Endothelial cell of umbilical vein (primary cell): ENCODE measurements around the gene ACTL10. TPM values are rescaled to one million over a fixed set of nuclear protein-coding genes. Genes with fewer than 3 reads are reported as not detected.
"Not testable (repeated sequence)": the region's sequence is repeated elsewhere in the genome, so short reads cannot be mapped to it uniquely, and the experiment has no call there.

Source experiments
- BruUV-seq: library from RNA; stranded (reverse); fragments of 400-500 nt; replicated peaks from 2 replicates; lab custom pipeline; 2021; lab: Mats Ljungman, UMichigan
- CTCF ChIA-PET: fragments of 300-600, 350-600 bp; sonication (Branson Sonifier 250); formaldehyde crosslinking; loops from one replicate; lab custom pipeline; 2021; ENCODE audit warnings: antibody characterized with exemption, inconsistent platforms; lab: Charles Lee
- POLR2A ChIA-PET: fragments of 300-600, 350-600 bp; sonication (Branson Sonifier 250); formaldehyde crosslinking; loops from one replicate; lab custom pipeline; 2021; ENCODE audit warnings: antibody characterized with exemption, inconsistent platforms; lab: Charles Lee
- DNase-seq: peaks from one replicate; pipeline ENCODE4 v3.0.0-alpha.2; 2011; ENCODE audit warnings: low read depth, low spot score
- FAIRE-seq: peaks from 2 replicates; lab custom pipeline; 2011; peaks lifted over from hg19 to GRCh38; lab: Jason Lieb, UNC
- H2AFZ ChIP-seq: 2 replicates; pipeline ENCODE4 v1.6.0; 2012; ENCODE audit warnings: low read depth, low read length, control low read depth, inconsistent platforms
- H3K27ac ChIP-seq: 2 replicates; pipeline ENCODE4 v1.5.1; 2011; ENCODE audit warnings: low read depth, mild to moderate bottlenecking, control low read depth, low read length, moderate library complexity; ENCODE audit not compliant: insufficient read depth
- H3K27me3 ChIP-seq, 2 experiments: 2 replicates each; pipeline versions ENCODE4 v1.6.0 to v1.6.1; 2011; ENCODE audit warnings: low read length in 2 of 2, mixed read lengths in 1 of 2; ENCODE audit not compliant: control insufficient read depth in 2 of 2, insufficient read depth in 2 of 2
- H3K36me3 ChIP-seq, 2 experiments: 2 replicates in 1 of 2; 3 replicates in 1 of 2; pipeline ENCODE4 v1.5.1; 2011; ENCODE audit warnings: low read length in 2 of 2, mild to moderate bottlenecking in 1 of 2, moderate library complexity in 1 of 2; ENCODE audit not compliant: control insufficient read depth in 2 of 2, insufficient read depth in 2 of 2; ENCODE audit errors: extremely low read depth in 1 of 2
- H3K4me1 ChIP-seq: 3 replicates; pipeline ENCODE4 v1.5.1; 2011; ENCODE audit warnings: mild to moderate bottlenecking, low read length; ENCODE audit not compliant: control insufficient read depth, insufficient read depth; ENCODE audit errors: extremely low read depth
- H3K4me2 ChIP-seq: 2 replicates; pipeline ENCODE4 v1.6.1; 2011; ENCODE audit warnings: low read length, control low read depth, mixed read lengths; ENCODE audit not compliant: insufficient read depth
- H3K4me3 ChIP-seq, 3 experiments: fragments of 200-600 bp in 1 of 3; sonication (generic), shearing (Covaris generic) in 1 of 3; replicated peaks in 1 of 3; 2 replicates each; pipeline ENCODE4 v1.5.1; 2011 to 2016; ENCODE audit warnings: control low read depth in 3 of 3, low read length in 3 of 3, mild to moderate bottlenecking in 2 of 3, inconsistent platforms in 1 of 3, low read depth in 1 of 3, moderate library complexity in 1 of 3; ENCODE audit not compliant: insufficient read depth in 1 of 3
- H3K79me2 ChIP-seq: 2 replicates; pipeline ENCODE4 v1.6.0; 2012; ENCODE audit warnings: low read length, inconsistent platforms; ENCODE audit not compliant: control insufficient read depth, insufficient read depth
- H3K9ac ChIP-seq: replicated peaks from 2 replicates; pipeline ENCODE3; 2011; ENCODE audit warnings: low read length, control low read depth; ENCODE audit not compliant: insufficient read depth; ENCODE audit errors: extremely low read depth
- H3K9me1 ChIP-seq: replicated peaks from 3 replicates; pipeline ENCODE4 v1.6.0; 2011; ENCODE audit warnings: mild to moderate bottlenecking, low read length; ENCODE audit not compliant: control insufficient read depth, insufficient read depth; ENCODE audit errors: extremely low read depth
- H3K9me3 ChIP-seq: replicated peaks from 2 replicates; pipeline ENCODE4 v1.5.1; 2012; ENCODE audit warnings: low read length, inconsistent platforms; ENCODE audit not compliant: control insufficient read depth, insufficient read depth
- H4K20me1 ChIP-seq: replicated peaks from 2 replicates; pipeline ENCODE3; 2011; ENCODE audit warnings: mild to moderate bottlenecking, low read length; ENCODE audit not compliant: control insufficient read depth, insufficient read depth; ENCODE audit errors: extremely low read depth
- CTCF ChIP-seq, 2 donors: IDR thresholded peaks; 1 replicate in 1 of 2; 2 replicates in 1 of 2; pipeline ENCODE4 v1.5.1; 2011; ENCODE audit warnings: low read length in 2 of 2, mild to moderate bottlenecking in 2 of 2, moderate library complexity in 2 of 2, control low read depth in 1 of 2, inconsistent platforms in 1 of 2, low read depth in 1 of 2; ENCODE audit not compliant: insufficient read depth in 1 of 2; ENCODE audit errors: extremely low read depth in 1 of 2
- EZH2 ChIP-seq: IDR thresholded peaks from 2 replicates; pipeline ENCODE4 v1.6.1; 2012; ENCODE audit warnings: borderline replicate concordance, low read depth, mild to moderate bottlenecking, moderate library complexity, low read length, inconsistent platforms; ENCODE audit not compliant: severe bottlenecking
- FOS ChIP-seq: IDR thresholded peaks from 2 replicates; pipeline ENCODE4 v1.6.1; 2011; ENCODE audit warnings: mild to moderate bottlenecking, low read length, moderate library complexity, borderline replicate concordance; ENCODE audit not compliant: insufficient read depth
- GATA2 ChIP-seq: IDR thresholded peaks from 2 replicates; pipeline ENCODE4 v1.7.0; 2011; ENCODE audit warnings: low read depth, mild to moderate bottlenecking, moderate library complexity, mixed read lengths, low read length; ENCODE audit not compliant: insufficient read length, insufficient read depth
- JUN ChIP-seq: IDR thresholded peaks from 2 replicates; pipeline ENCODE4 v1.6.1; 2011; ENCODE audit warnings: borderline replicate concordance, low read depth; ENCODE audit not compliant: insufficient read length, insufficient read depth
- MAX ChIP-seq: IDR thresholded peaks from 2 replicates; pipeline ENCODE4 v1.6.1; 2011; ENCODE audit not compliant: insufficient read depth, insufficient read length
- MYC ChIP-seq: IDR thresholded peaks from one replicate; pipeline ENCODE4 v1.6.1; 2011; ENCODE audit warnings: mild to moderate bottlenecking, low read depth, low read length
- POLR2A ChIP-seq: IDR thresholded peaks from 2 replicates; pipeline ENCODE4 v1.6.1; 2012; ENCODE audit warnings: low read depth, mild to moderate bottlenecking, control low read depth, low read length
- POLR2AphosphoS5 ChIP-seq: IDR thresholded peaks from 2 replicates; pipeline ENCODE4 v1.6.1; 2012; ENCODE audit warnings: low read depth, mild to moderate bottlenecking, control low read depth, low read length, moderate library complexity; ENCODE audit not compliant: insufficient read depth
- dilution Hi-C: fragments of 300-500 bp; cut with MboI; formaldehyde crosslinking; loops from one replicate; pipeline ENCODE4 v1.15.0; 2019; ENCODE audit warnings: low sequenced_read_pairs; ENCODE audit not compliant: extremely low pct_ligation_motif_present
- intact Hi-C: fragments of 100-400 bp; cut with micrococcal nuclease; formaldehyde crosslinking; loops from one replicate; pipeline ENCODE4 v1.10.0; 2022
- polyA plus RNA-seq, 4 experiments: library from polyadenylated mRNA; depleted of rRNA in 3 of 4; stranded (reverse) in 3 of 4; unstranded in 1 of 4; fragments of >200 nt; gene quantifications; 2 replicates each; pipeline versions ENCODE4 v1.2.1 to v1.2.3, GENCODE V29; 2011 to 2012; ENCODE audit warnings: missing spikeins in 1 of 4
- total RNA-seq: library from RNA; stranded (reverse); gene quantifications from 2 replicates; pipeline ENCODE4 v1.2.3, GENCODE V29; 2021

The ACTL10 gene
- total and polyA plus RNA-seq, 2 donors (not counting 3 experiments of a cell fraction or from before 2014, with no cell fraction given) = 0.92 to 1.4 TPM

- H3K4me1 ChIP-seq, BruUV-seq, DNase-seq, H2AFZ ChIP-seq, H3K9me3 ChIP-seq, H3K4me2 ChIP-seq, H3K4me3 ChIP-seq, H3K9ac ChIP-seq, H4K20me1 ChIP-seq, dilution Hi-C loops, H3K79me2 ChIP-seq, intact Hi-C loops, H3K27ac ChIP-seq, POLR2A ChIA-PET, H3K27me3 ChIP-seq, H3K9me1 ChIP-seq: not testable (repeated sequence)
- CTCF ChIA-PET = interaction anchor here (0.8 to 1.4 kb wide), 6 partner anchors 16 to 232 kb away, joined by 3 to 6 read pairs (median 4); partner anchors contain the start of gene ACTL10
- H3K36me3 ChIP-seq = peaks cover 3 to 18% of the 10 kb centered on the region in 2 experiments
- FAIRE-seq = peak; percentile 63
Observed at GRCh38 chr20:33646959-33647602, 19.7 kb upstream of the ACTL10 start.

GRCh38 chr20:33647603-33648395, 18.9 kb upstream of the ACTL10 start:
- H3K9me3 ChIP-seq = no peaks in the 10 kb centered on the region
- H3K27me3 ChIP-seq = no peaks in the 10 kb centered on the region
- H3K4me1 ChIP-seq = no peaks in the 10 kb centered on the region
- H3K9me1 ChIP-seq = no peaks in the 10 kb centered on the region
- H3K9ac ChIP-seq = no peak overlapping the region
- DNase-seq (peak; percentile 60), FAIRE-seq (peak; percentile 44)
- TF ChIP-seq FOS (no peak), CTCF (IDR thresholded peaks at IDR 0.05; ENCODE audit: extremely low read depth in 1 of 2, insufficient read depth in 1 of 2, low read depth in 1 of 2, low read length in 2 of 2) (no peak), GATA2 (no peak), JUN (no peak), MAX (no peak), POLR2AphosphoS5 (no peak), EZH2 (no peak), POLR2A (no peak), MYC (no peak)
- no peaks in the 10 kb centered on the region for H3K79me2 ChIP-seq
- H4K20me1 ChIP-seq = no peaks in the 10 kb centered on the region
- intact Hi-C loops (no loop called here), dilution Hi-C loops (no loop called here)
- BruUV-seq = no TSS peak
- H3K4me3 ChIP-seq = no peak overlapping the region
- H3K4me2 ChIP-seq = no peak overlapping the region
- no peak overlapping the region for H2AFZ ChIP-seq
- ChIA-PET POLR2A (no interaction called here), CTCF (interaction anchor here (0.8 to 1.4 kb wide), 6 partner anchors 16 to 232 kb away, joined by 3 to 6 read pairs (median 4); partner anchors contain the start of gene ACTL10)
- H3K27ac ChIP-seq = no peak overlapping the region
- H3K36me3 ChIP-seq = peaks cover 3 to 18% of the 10 kb centered on the region in 2 experiments
